GM10266 (cell line): ENCODE measurements around the gene C1GALT1.

Experiments
- DNase-seq: peaks from one replicate; pipeline ENCODE4 v3.0.0; 2012; ENCODE audit errors: extremely low spot score
- CTCF ChIP-seq: IDR thresholded peaks from 2 replicates; pipeline ENCODE4 v1.5.1; 2012; ENCODE audit warnings: mild to moderate bottlenecking, low read depth; ENCODE audit not compliant: control insufficient read depth, insufficient read depth; ENCODE audit errors: missing control alignments

C1GALT1 gene

GRCh38 chr7:7173956-7174632, 8.2 kb upstream of the C1GALT1 start:
- no peak for TF ChIP-seq CTCF
- no peak for DNase-seq

GRCh38 chr7:7175075-7175695, 7.2 kb upstream of the C1GALT1 start:
- no peak for DNase-seq
- TF ChIP-seq CTCF = no peak

GRCh38 chr7:7176406-7177043, 5.8 kb upstream of the C1GALT1 start:
- DNase-seq = no peak

GRCh38 chr7:7177044-7177517, 5.3 kb upstream of the C1GALT1 start:
- TF ChIP-seq CTCF = no peak
- no peak for DNase-seq

More at GRCh38 chr7:7176406-7177043, 5.8 kb upstream of the C1GALT1 start:
- no peak for TF ChIP-seq CTCF

- TF ChIP-seq CTCF = no peak
- no peak for DNase-seq
These were observed 4.3 kb upstream of the C1GALT1 start for GRCh38 chr7:7178081-7178480.

- TF ChIP-seq CTCF = no peak
- DNase-seq = no peak
These were observed 3.4 kb upstream of the C1GALT1 start for GRCh38 chr7:7178906-7179305.
